Ecto neural progenitor cell (in vitro differentiated cells): ENCODE measurements around the gene PLEKHA1.

Experiments
- DNase-seq: peaks from one replicate; pipeline ENCODE4 v3.0.0-alpha.2; 2018; ENCODE audit warnings: low spot score

Gene PLEKHA1

DNA sequence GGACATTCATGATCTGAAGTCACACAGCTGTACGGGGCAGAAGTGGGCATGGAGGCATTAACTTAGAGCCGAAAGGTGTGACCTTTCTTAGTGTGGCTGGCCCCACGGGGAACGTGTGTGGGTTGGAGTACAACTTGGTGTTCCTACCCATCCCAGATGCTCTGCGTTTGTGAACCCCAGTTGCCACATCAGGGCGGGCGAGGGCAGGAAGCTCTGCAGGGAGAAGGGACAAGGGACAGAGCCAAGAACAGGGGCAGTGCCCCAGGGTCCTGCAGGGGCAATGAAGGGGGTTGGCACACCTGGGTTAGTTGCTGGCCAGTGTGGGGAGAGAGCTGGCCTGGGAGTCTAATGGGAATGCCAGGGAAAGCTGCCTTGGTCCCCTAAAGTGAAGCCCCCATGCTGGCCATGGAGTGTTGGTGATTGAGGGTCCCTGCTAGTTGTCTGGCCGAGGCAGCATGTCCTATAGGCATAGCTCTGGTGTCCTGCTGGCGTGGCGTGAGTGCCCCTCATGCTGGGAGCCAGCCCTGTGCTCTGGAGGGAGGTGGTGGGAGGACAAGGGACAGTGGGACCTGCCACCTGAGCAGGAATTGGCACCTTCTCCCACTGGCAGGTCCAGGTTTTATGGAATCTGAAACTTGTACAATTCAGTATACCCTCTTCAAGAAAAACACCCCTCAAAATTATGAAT lies 105.8 kb downstream of the PLEKHA1 start:
- no peak for DNase-seq

GRCh38 chr10:122481296-122482056 lies 107.0 kb downstream of the PLEKHA1 start:
- DNase-seq: no peak
